DOHH2 (cell line): ENCODE results near the gene AVPR1B.

Source experiments
- H3F3A ChIP-seq: fragments of 200-600 bp; sonication (generic), shearing (Covaris generic); 2 replicates; pipeline ENCODE4 v1.6.0; 2016; ENCODE audit warnings: antibody characterized with exemption, mild to moderate bottlenecking; ENCODE audit not compliant: control insufficient read depth, insufficient read depth
- H3K27ac ChIP-seq: fragments of 200-600 bp; sonication (generic); 2 replicates; pipeline ENCODE4 v1.5.1; 2014; ENCODE audit warnings: low read depth, mild to moderate bottlenecking, low read length, moderate library complexity
- H3K27me3 ChIP-seq: fragments of 200-600 bp; sonication (generic); 2 replicates; pipeline ENCODE4 v1.6.1; 2014; ENCODE audit warnings: mild to moderate bottlenecking, low read length, mixed read lengths; ENCODE audit not compliant: control insufficient read depth
- H3K36me3 ChIP-seq: fragments of 200-600 bp; sonication (generic); 2 replicates; pipeline ENCODE4 v1.6.1; 2014; ENCODE audit warnings: mild to moderate bottlenecking, low read length, moderate library complexity, mixed read lengths; ENCODE audit not compliant: control insufficient read depth
- H3K4me1 ChIP-seq: fragments of 200-600 bp; sonication (generic); 2 replicates; pipeline ENCODE4 v1.6.1; 2014; ENCODE audit warnings: mild to moderate bottlenecking, low read length, mixed read lengths; ENCODE audit not compliant: control insufficient read depth
- H3K4me2 ChIP-seq: fragments of 200-600 bp; sonication (generic); 2 replicates; pipeline ENCODE4 v1.6.0; 2014; ENCODE audit warnings: mild to moderate bottlenecking, low read length, moderate library complexity
- H3K4me3 ChIP-seq: fragments of 200-600 bp; sonication (generic); 2 replicates; pipeline ENCODE4 v1.5.1; 2014; ENCODE audit warnings: mild to moderate bottlenecking, low read length, mixed read lengths
- H3K79me2 ChIP-seq: fragments of 200-600 bp; sonication (generic); 2 replicates; pipeline ENCODE4 v1.6.1; 2014; ENCODE audit warnings: mild to moderate bottlenecking, low read length, mixed read lengths; ENCODE audit not compliant: control insufficient read depth
- H3K9me2 ChIP-seq: fragments of 200-600 bp; sonication (generic); replicated peaks from 2 replicates; pipeline ENCODE4 v1.6.1; 2014; ENCODE audit warnings: mild to moderate bottlenecking, low read length, mixed read lengths; ENCODE audit not compliant: control insufficient read depth
- H3K9me3 ChIP-seq: fragments of 200-600 bp; sonication (generic); 2 replicates; pipeline ENCODE4 v1.6.1; 2014; ENCODE audit warnings: antibody characterized with exemption, low read length, mixed read lengths; ENCODE audit not compliant: control insufficient read depth, insufficient read depth
- H4K20me1 ChIP-seq: fragments of 200-600 bp; sonication (generic); 2 replicates; pipeline ENCODE4 v1.6.0; 2014; ENCODE audit warnings: low read depth, mild to moderate bottlenecking, antibody characterized with exemption, low read length, moderate library complexity; ENCODE audit not compliant: control insufficient read depth, insufficient read depth
- CTCF ChIP-seq: fragments of 200-600 bp; sonication (generic); IDR thresholded peaks from one replicate; pipeline ENCODE4 v1.5.1; 2014; ENCODE audit warnings: antibody characterized with exemption, mild to moderate bottlenecking, low read depth, low read length; ENCODE audit not compliant: poor library complexity, severe bottlenecking
- EZH2phosphoT487 ChIP-seq: fragments of 200-600 bp; sonication (generic); IDR thresholded peaks from 2 replicates; pipeline ENCODE4 v1.6.1; 2017; ENCODE audit warnings: borderline replicate concordance, mild to moderate bottlenecking, antibody characterized with exemption, low read length, moderate library complexity, mixed read lengths

Gene AVPR1B

GRCh38 chr1:206131037-206131436, 13.8 kb upstream of the AVPR1B start:
- H3K79me2 ChIP-seq = no peaks in the 10 kb centered on the region
- H3K27ac ChIP-seq = no peak overlapping the region
- H3K4me1 ChIP-seq = no peaks in the 10 kb centered on the region
- H4K20me1 ChIP-seq = no peaks in the 10 kb centered on the region
- H3K36me3 ChIP-seq = no peaks in the 10 kb centered on the region
- H3K4me2 ChIP-seq = no peak overlapping the region
- no peaks in the 10 kb centered on the region for H3F3A ChIP-seq
- no peaks in the 10 kb centered on the region for H3K9me2 ChIP-seq
- H3K4me3 ChIP-seq = no peak overlapping the region
- H3K27me3 ChIP-seq = peaks cover 20% of the 10 kb centered on the region
- no peaks in the 10 kb centered on the region for H3K9me3 ChIP-seq
- no peak for TF ChIP-seq CTCF

- no peaks in the 10 kb centered on the region for H3K9me3 ChIP-seq
- TF ChIP-seq CTCF = no peak
- TF ChIP-seq EZH2phosphoT487 = no peak
- H4K20me1 ChIP-seq = no peaks in the 10 kb centered on the region
- no peaks in the 10 kb centered on the region for H3K9me2 ChIP-seq
- H3K27me3 ChIP-seq = peaks cover 15% of the 10 kb centered on the region
- no peaks in the 10 kb centered on the region for H3K4me1 ChIP-seq
- no peak overlapping the region for H3K27ac ChIP-seq
- H3K79me2 ChIP-seq = no peaks in the 10 kb centered on the region
- H3K36me3 ChIP-seq = no peaks in the 10 kb centered on the region
- H3K4me2 ChIP-seq = no peak overlapping the region
- no peak overlapping the region for H3K4me3 ChIP-seq
- no peaks in the 10 kb centered on the region for H3F3A ChIP-seq
Observed at GRCh38 chr1:206128196-206128595, 11.0 kb upstream of the AVPR1B start.

- Histone ChIP-seq H3K27ac (no peak overlapping the region), H3K4me3 (no peak overlapping the region), H4K20me1 (no peaks in the 10 kb centered on the region), H3K4me1 (no peaks in the 10 kb centered on the region), H3F3A (no peaks in the 10 kb centered on the region), H3K9me3 (no peaks in the 10 kb centered on the region), H3K36me3 (no peaks in the 10 kb centered on the region), H3K9me2 (no peaks in the 10 kb centered on the region), H3K79me2 (no peaks in the 10 kb centered on the region), H3K4me2 (no peak overlapping the region), H3K27me3 (peaks cover 15% of the 10 kb centered on the region)
- no peak for TF ChIP-seq CTCF
- no peak for TF ChIP-seq EZH2phosphoT487
Observed at GRCh38 chr1:206127336-206127735, 10.1 kb upstream of the AVPR1B start.

- Histone ChIP-seq H4K20me1 (no peaks in the 10 kb centered on the region), H3F3A (no peaks in the 10 kb centered on the region), H3K9me3 (no peaks in the 10 kb centered on the region), H3K27ac (no peak overlapping the region), H3K9me2 (no peaks in the 10 kb centered on the region), H3K4me1 (no peaks in the 10 kb centered on the region), H3K27me3 (peaks cover 16% of the 10 kb centered on the region), H3K4me3 (no peak overlapping the region), H3K4me2 (no peak overlapping the region), H3K79me2 (no peaks in the 10 kb centered on the region), H3K36me3 (no peaks in the 10 kb centered on the region)
- no peak for TF ChIP-seq CTCF
- TF ChIP-seq EZH2phosphoT487 = no peak
Observed at GRCh38 chr1:206125346-206125745, 8.2 kb upstream of the AVPR1B start.
